Measurements from ENCODE around the gene NME7.

DNA sequence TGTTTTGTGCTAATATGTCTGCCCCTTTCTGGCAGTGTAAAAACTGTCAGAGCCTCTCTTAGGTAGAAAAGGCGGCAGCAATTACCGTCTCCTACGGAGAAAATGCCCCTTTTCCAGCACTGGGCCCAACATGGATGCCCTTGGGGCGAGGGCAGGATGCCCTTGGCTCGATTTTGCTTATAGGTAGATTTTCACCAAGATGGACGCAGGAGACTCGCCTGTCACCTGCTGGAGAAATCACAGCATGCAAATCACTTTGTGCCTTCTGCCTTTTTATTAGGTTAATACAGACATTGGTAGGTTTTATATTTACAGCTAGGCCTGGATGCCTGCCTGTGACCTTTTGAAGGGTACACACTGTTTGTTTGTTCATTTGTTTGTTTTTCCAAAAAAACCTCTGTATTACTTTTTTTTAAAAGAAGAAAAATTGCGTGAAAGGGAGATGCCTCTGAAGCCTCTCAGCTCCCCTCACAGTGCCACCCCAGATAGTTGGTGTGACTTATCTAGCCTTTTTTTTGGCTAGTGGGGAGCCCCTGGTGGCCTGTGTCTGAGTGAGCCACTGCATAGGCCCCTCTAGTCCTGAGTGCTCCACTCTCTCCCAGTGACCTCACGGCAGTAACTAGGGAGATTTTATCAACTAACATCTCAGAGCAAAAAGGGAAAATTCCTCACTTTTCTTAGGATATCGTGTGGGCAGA lies 258.6 kb downstream of the NME7 start:
- TF ChIP-seq POLR2A (IDR thresholded peaks at IDR 0.05) (no peak), POLR2AphosphoS5 (IDR thresholded peaks at IDR 0.05) (no peak)
- TF ChIP-seq, protein P1, sequence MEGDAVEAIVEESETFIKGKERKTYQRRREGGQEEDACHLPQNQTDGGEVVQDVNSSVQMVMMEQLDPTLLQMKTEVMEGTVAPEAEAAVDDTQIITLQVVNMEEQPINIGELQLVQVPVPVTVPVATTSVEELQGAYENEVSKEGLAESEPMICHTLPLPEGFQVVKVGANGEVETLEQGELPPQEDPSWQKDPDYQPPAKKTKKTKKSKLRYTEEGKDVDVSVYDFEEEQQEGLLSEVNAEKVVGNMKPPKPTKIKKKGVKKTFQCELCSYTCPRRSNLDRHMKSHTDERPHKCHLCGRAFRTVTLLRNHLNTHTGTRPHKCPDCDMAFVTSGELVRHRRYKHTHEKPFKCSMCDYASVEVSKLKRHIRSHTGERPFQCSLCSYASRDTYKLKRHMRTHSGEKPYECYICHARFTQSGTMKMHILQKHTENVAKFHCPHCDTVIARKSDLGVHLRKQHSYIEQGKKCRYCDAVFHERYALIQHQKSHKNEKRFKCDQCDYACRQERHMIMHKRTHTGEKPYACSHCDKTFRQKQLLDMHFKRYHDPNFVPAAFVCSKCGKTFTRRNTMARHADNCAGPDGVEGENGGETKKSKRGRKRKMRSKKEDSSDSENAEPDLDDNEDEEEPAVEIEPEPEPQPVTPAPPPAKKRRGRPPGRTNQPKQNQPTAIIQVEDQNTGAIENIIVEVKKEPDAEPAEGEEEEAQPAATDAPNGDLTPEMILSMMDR (IDR thresholded peaks at IDR 0.05 in 8 of 11, conservative IDR thresholded peaks at IDR 0.05 in 3 of 11): peak in 2 of 11 experiments; percentile 11 to 37
